A673 (cell line): ENCODE data around the gene ARMH3. TPM values are rescaled to one million over a fixed set of nuclear protein-coding genes. Genes with fewer than 3 reads are reported as not detected.
"Not testable (repeated sequence)": the region's sequence is repeated elsewhere in the genome, so short reads cannot be mapped to it uniquely, and the experiment has no call there.

ENCODE experiments used
- BruUV-seq: library from RNA; stranded (reverse); fragments of 400-500 nt; replicated peaks from 2 replicates; lab custom pipeline; 2021; lab: Mats Ljungman, UMichigan
- CTCF ChIA-PET: fragments of 300-600 bp; sonication (Branson Sonifier 250); formaldehyde crosslinking; loops from one replicate; lab custom pipeline; 2022; ENCODE audit warnings: antibody characterized with exemption; lab: Charles Lee
- POLR2A ChIA-PET: fragments of 300-600 bp; sonication (Branson Sonifier 250); formaldehyde crosslinking; loops from one replicate; lab custom pipeline; 2022; ENCODE audit warnings: antibody characterized with exemption; ENCODE audit not compliant: low non-redundant PET; lab: Charles Lee
- DNase-seq: peaks from one replicate; pipeline ENCODE4 v3.0.0-alpha.2; 2015; ENCODE audit warnings: low spot score
- H3K27ac ChIP-seq: fragments of 200-600 bp; sonication (generic); 2 replicates; pipeline ENCODE4 v1.5.1; 2016; ENCODE audit warnings: mixed run types, low read depth, mild to moderate bottlenecking, mixed read lengths, antibody characterized with exemption, low read length; ENCODE audit not compliant: poor library complexity, severe bottlenecking
- H3K27me3 ChIP-seq: fragments of 200-600 bp; sonication (generic); replicated peaks from 2 replicates; pipeline ENCODE4 v1.6.1; 2017; ENCODE audit warnings: mixed run types, low read depth, mild to moderate bottlenecking, mixed read lengths, antibody characterized with exemption, low read length; ENCODE audit not compliant: insufficient read depth, poor library complexity
- H3K36me3 ChIP-seq: fragments of 200-600 bp; sonication (generic); 2 replicates; pipeline ENCODE4 v1.6.1; 2016; ENCODE audit warnings: mixed run types, mild to moderate bottlenecking, mixed read lengths, antibody characterized with exemption, low read length; ENCODE audit not compliant: insufficient read depth, poor library complexity, severe bottlenecking
- H3K4me1 ChIP-seq: fragments of 200-600 bp; sonication (generic); 2 replicates; pipeline ENCODE4 v1.6.1; 2017; ENCODE audit warnings: mixed run types, mild to moderate bottlenecking, mixed read lengths, antibody characterized with exemption, low read length; ENCODE audit not compliant: insufficient read depth, poor library complexity, severe bottlenecking
- H3K4me3 ChIP-seq: fragments of 200-600 bp; sonication (generic); 2 replicates; pipeline ENCODE4 v1.5.1; 2016; ENCODE audit warnings: low read depth, mixed run types, mild to moderate bottlenecking, mixed read lengths, low read length; ENCODE audit not compliant: poor library complexity, severe bottlenecking
- H3K9me3 ChIP-seq: fragments of 200-600 bp; sonication (generic); 2 replicates; pipeline ENCODE4 v1.6.1; 2016; ENCODE audit warnings: mixed run types, low read depth, mild to moderate bottlenecking, mixed read lengths, antibody characterized with exemption, low read length; ENCODE audit not compliant: poor library complexity, severe bottlenecking
- CTCF ChIP-seq: fragments of 300-800, 200-600 bp; sonication (generic); conservative IDR thresholded peaks from 2 replicates; pipeline ENCODE4 v1.5.1; 2017; ENCODE audit warnings: low read depth, mild to moderate bottlenecking, antibody characterized with exemption, low read length, moderate library complexity, mixed read lengths
- EZH2 ChIP-seq: fragments of 200-600 bp; sonication (generic); IDR thresholded peaks from 2 replicates; pipeline ENCODE4 v1.6.1; 2017; ENCODE audit warnings: borderline replicate concordance, low read depth, mild to moderate bottlenecking, mixed read lengths, antibody characterized with exemption, low read length; ENCODE audit not compliant: poor library complexity, severe bottlenecking
- intact Hi-C: fragments of 100-400 bp; cut with micrococcal nuclease; formaldehyde crosslinking; loops from one replicate; pipeline ENCODE4 v1.10.0; 2022; ENCODE audit not compliant: unreplicated experiment
- total RNA-seq: library from RNA; stranded (reverse); gene quantifications from 2 replicates; pipeline ENCODE4 v1.2.3, GENCODE V29; 2021

ARMH3 gene
- total RNA-seq, 1 experiment from 2014 or later, result 17.8 TPM

- BruUV-seq, result no TSS peak
These were observed 10.7 kb downstream of the ARMH3 start for GRCh38 chr10:102045292-102045691.

GRCh38 chr10:102040305-102041050 is 15.5 kb downstream of the ARMH3 start:
- no peak for TF ChIP-seq CTCF
- no peak for TF ChIP-seq EZH2
- DNase-seq, result no peak
- intact Hi-C loops, result no loop called here
- H3K27me3 ChIP-seq, result no peaks in the 10 kb centered on the region
- no TSS peak for BruUV-seq
- H3K4me1 ChIP-seq, result no peaks in the 10 kb centered on the region
- no peaks in the 10 kb centered on the region for H3K36me3 ChIP-seq
- H3K9me3 ChIP-seq, result no peaks in the 10 kb centered on the region
- POLR2A ChIA-PET, result no interaction called here
- no peak overlapping the region for H3K27ac ChIP-seq
- H3K4me3 ChIP-seq, result no peak overlapping the region
- CTCF ChIA-PET, result no interaction called here

More at GRCh38 chr10:102045292-102045691, 10.7 kb downstream of the ARMH3 start:
- Histone ChIP-seq H3K27me3 (no peaks in the 10 kb centered on the region), H3K4me1 (peaks cover 4% of the 10 kb centered on the region), H3K27ac (no peak overlapping the region), H3K36me3 (no peaks in the 10 kb centered on the region), H3K9me3 (no peaks in the 10 kb centered on the region), H3K4me3 (no peak overlapping the region)
- TF ChIP-seq CTCF (no peak), EZH2 (no peak)
- POLR2A ChIA-PET, result no interaction called here
- intact Hi-C loops, result no loop called here
- DNase-seq, result no peak
- CTCF ChIA-PET, result no interaction called here

- no TSS peak for BruUV-seq
- Histone ChIP-seq H3K36me3 (no peaks in the 10 kb centered on the region), H3K4me3 (no peak overlapping the region), H3K9me3 (no peaks in the 10 kb centered on the region), H3K27ac (no peak overlapping the region), H3K4me1 (no peaks in the 10 kb centered on the region), H3K27me3 (no peaks in the 10 kb centered on the region)
- DNase-seq, result no peak
- no peak for TF ChIP-seq EZH2
- TF ChIP-seq CTCF, result no peak
- CTCF ChIA-PET, result no interaction called here
- intact Hi-C loops, result no loop called here
- POLR2A ChIA-PET, result no interaction called here
These were observed 17.6 kb downstream of the ARMH3 start for GRCh38 chr10:102038410-102038809.

GRCh38 chr10:102035807-102036206 is 20.2 kb downstream of the ARMH3 start:
- CTCF ChIA-PET, intact Hi-C loops, POLR2A ChIA-PET, H3K27me3 ChIP-seq, H3K36me3 ChIP-seq, H3K4me1 ChIP-seq, BruUV-seq, DNase-seq, H3K27ac ChIP-seq, H3K4me3 ChIP-seq, H3K9me3 ChIP-seq: not testable (repeated sequence)
